Coronary artery (tissue), 2 donors: ENCODE data around the gene DUSP11.
A peak's percentile ranks its signal among the peaks of the same experiment; 100 is the strongest.

Source experiments
- DNase-seq: peaks from one replicate; pipeline ENCODE4 v3.0.0-alpha.2; 2017; ENCODE audit warnings: low spot score
- H3K27ac ChIP-seq, 2 donors: fragments of 200-600 bp; sonication (generic); one replicate each; pipeline ENCODE4 v1.5.1; 2016 to 2019
- H3K4me3 ChIP-seq: fragments of 200-600 bp; sonication (generic); 2 replicates; pipeline ENCODE4 v1.5.1; 2016; ENCODE audit warnings: mild to moderate bottlenecking, moderate library complexity
- TF ChIP-seq, protein P1 (sequence below): fragments of 200-600 bp; sonication (generic); IDR thresholded peaks from one replicate; pipeline ENCODE4 v1.5.1; 2019; ENCODE audit warnings: antibody characterized with exemption

The DUSP11 gene

DNA sequence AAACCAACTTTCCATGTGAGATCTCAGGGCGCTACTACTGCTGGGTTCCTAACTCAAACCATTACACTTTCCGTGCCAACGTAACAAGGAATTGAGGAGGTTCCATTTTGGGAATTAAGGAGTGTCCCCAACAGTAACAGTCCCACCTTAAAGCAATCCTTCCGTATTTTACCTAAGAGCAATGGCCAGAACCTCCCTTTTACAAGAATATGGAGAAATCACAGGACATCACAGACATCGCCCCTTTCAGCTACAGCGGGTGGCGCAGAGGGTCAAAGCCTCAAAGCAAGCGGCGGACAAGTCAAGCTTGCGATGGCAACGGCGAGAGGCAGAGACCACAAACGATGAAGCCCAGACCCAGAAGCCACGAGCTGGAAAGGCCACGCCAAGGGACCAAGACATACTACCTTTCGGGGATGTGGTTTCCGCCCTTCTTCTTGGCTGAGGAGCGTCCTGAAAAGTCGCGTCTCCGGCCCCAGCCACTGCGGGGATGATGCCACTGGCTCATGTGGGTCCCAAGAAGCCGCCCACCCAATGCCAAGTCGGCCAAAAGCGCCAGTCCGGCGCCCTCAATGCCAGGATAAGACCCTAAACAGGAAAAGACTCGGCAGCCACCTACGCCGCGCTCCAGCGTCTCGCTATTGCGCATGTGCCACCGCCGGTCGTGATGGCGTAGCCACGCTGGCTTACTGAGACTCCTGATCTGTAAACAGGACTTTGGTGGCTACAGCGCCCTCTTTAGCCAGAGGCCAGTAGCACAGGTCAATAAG is at the start of gene DUSP11:
TSS of gene DUSP11 (minus strand) at position 637 of the 770 bp plus-strand sequence. CDS start at position 508, 129 bp downstream.
- H3K27ac ChIP-seq = peak within 1 kb of the TSS; percentile 89 to 94
- TF ChIP-seq, protein P1, sequence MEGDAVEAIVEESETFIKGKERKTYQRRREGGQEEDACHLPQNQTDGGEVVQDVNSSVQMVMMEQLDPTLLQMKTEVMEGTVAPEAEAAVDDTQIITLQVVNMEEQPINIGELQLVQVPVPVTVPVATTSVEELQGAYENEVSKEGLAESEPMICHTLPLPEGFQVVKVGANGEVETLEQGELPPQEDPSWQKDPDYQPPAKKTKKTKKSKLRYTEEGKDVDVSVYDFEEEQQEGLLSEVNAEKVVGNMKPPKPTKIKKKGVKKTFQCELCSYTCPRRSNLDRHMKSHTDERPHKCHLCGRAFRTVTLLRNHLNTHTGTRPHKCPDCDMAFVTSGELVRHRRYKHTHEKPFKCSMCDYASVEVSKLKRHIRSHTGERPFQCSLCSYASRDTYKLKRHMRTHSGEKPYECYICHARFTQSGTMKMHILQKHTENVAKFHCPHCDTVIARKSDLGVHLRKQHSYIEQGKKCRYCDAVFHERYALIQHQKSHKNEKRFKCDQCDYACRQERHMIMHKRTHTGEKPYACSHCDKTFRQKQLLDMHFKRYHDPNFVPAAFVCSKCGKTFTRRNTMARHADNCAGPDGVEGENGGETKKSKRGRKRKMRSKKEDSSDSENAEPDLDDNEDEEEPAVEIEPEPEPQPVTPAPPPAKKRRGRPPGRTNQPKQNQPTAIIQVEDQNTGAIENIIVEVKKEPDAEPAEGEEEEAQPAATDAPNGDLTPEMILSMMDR = peak; percentile 94
- peak; percentile 94 for DNase-seq
- peak within 1 kb of the TSS; percentile 85 for H3K4me3 ChIP-seq

- H3K27ac ChIP-seq = peak within 1 kb of the TSS; percentile 94 to 96
- peak; percentile 97 for DNase-seq
- peak within 1 kb of the TSS; percentile 82 for H3K4me3 ChIP-seq
- TF ChIP-seq, protein P1 = no peak
Observed at GRCh38 chr2:73828818-73829570, 49.1 kb upstream of the DUSP11 start, which contains the start of gene STAMBP. STAMBP (plus strand) TSS chr2:73828961; CDS start chr2:73830857, 1,896 bp downstream.

DNA sequence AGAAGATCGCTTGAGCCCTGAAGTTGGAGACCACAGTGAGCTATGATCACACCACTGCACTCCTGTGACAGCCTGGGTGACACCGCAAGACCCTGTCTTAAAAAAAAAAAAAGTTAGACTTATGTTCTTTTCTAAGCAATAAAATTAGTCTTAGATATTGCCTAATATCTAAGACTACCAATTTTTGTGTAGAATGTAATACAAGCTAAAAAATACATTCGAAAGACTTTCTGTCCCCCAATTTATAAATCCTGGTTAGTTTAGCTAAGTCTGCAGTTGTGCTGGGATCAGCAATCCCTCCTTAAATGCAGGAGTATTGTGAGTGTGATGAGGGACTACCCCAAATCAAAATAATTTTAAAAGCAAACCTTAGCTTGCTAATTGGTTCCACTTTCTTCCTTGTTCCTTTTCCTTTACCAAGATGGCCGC is 48.5 kb upstream of the DUSP11 start:
- H3K27ac ChIP-seq = peak overlapping the region; percentile 94 to 96
- DNase-seq = no peak
- TF ChIP-seq, protein P1 = no peak
- peak overlapping the region; percentile 82 for H3K4me3 ChIP-seq

DNA sequence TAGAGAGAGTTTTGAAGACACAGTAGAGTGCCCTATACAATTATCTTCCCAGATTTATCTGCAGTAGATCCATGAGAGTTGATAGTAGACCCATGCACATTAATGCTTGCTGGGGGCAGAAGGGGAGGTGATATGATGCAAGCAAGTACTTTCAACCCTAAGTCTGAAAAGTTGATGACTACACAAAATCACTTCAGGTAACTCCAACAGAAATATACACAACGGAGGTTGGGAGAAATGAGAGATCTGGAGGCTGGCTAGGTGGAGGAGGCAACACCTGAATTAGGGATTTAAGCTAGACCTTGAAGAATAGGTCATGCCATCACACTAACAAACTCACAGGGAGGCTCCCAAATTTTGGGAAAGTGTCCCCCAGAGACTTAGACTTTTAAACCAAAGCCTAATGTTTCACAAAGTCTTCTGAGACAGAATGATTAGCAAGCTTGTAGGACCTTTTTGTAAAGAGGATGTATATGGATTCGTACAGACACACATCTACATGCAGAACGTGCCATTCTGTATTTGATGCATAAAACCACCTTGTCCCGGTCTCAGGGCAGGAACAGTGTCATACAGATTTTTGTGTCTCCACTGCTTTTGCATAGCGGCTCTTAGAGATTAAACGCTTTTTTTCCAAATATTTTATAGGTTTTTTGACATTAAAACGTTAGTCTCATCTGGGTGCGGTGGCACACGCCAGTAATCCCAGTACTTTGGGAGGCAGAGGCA is 47.9 kb upstream of the DUSP11 start:
- TF ChIP-seq, protein P1 = no peak
- Histone ChIP-seq H3K27ac (no peak overlapping the region), H3K4me3 (peak overlapping the region; percentile 82)
- DNase-seq = no peak

DNA sequence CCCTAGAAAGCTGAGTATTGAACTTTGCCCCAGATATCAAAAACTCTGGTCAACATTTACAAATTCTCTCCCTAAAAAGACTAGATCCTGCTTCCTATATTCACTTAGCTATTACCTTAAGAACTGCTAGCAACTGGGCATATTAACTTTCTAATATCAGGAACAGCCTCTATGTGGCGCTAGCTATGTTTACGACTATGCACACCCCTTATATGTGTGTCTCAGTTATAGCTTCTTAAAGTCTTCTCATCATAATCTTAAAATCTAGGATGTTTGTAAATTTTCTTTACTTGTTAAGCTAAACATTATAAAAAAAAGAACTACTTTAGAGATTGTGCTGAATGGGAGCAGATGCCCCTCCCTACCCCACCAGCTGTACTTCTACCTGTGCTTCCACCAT is 47.1 kb upstream of the DUSP11 start:
- TF ChIP-seq, protein P1 = no peak
- no peak overlapping the region for H3K27ac ChIP-seq
- H3K4me3 ChIP-seq = no peak overlapping the region
- no peak for DNase-seq

DNA sequence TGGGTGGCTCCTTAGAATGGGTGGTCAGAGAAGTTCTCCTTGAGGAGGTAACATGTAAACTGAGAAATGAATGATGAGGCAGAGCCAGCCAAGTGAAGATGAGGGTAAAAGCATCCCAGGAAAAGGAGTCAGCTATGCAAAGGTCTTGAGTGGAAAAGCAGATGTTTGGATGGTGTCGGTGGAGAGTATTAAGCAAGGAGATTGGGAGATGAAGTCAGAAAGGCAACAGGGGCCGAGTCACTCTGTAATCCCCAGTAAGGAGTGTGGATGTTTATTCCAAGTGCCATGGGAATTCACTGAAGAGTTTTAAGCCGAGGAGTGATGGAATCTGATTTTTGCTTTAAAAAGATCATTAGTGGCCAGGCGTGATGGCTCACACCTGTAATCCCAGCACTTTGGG is 45.5 kb upstream of the DUSP11 start:
- H3K4me3 ChIP-seq = no peak overlapping the region
- TF ChIP-seq, protein P1 = no peak
- no peak overlapping the region for H3K27ac ChIP-seq
- no peak for DNase-seq
